Measurements from ENCODE around the gene GFOD2. TPM values are rescaled to one million over a fixed set of nuclear protein-coding genes. Genes with fewer than 3 reads are reported as not detected.
A peak's percentile ranks its signal among the peaks of the same experiment; 100 is the strongest.

Gene GFOD2
- polyA plus RNA-seq, 3 donors: 3.7 to 9.4 (median 3.8) TPM

DNA sequence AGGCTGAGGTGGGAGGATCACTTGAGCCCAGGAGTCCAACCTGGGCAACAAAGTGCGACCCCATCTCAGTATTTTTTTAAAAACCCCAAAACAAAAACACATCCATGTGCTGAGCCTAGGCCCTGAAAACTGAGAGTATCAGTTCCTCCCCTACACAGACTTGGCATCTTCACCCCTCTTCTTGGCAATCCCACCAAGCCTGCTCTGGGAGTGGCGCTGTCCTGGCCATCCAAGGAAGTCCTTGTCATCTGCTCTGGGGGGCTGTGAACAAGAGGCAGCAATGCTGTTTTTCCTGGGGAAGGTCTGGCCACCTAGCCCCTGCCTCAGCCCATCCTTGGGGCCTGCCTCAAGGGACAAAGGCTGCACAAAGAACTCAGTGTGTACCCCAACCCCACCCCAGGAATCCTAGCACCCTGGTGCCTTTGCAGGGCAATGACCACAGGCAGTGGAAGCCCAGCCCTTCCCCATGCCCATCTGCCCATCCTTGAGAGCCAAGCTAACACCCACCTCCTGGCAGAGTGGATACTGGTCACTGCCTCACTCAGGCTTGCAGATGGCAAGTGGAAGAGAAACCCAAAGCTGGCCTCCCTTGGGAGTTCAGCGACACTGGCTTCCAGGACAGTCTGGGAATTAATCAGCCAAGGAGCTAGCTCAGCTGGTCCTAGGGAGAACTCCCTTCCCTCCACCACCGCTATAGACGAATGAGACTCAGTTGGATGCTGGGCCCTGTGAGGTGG, 14.8 kb upstream of the GFOD2 start:
- Mint-ChIP-seq H3K36me3 (peaks cover 43 to 69% of the 10 kb centered on the region in 2 donors), H3K4me1 (no peaks in the 10 kb centered on the region), H3K4me3 (no peak overlapping the region), H3K27me3 (ENCODE audit: low read depth in 3 of 3) (peaks cover 0 to 1% (median 0%) of the 10 kb centered on the region in 3 donors), H3K9me3 (no peaks in the 10 kb centered on the region), H3K27ac (peak overlapping the region in 1 of 7 donors; percentile 36)
- intact Hi-C loops (cut with micrococcal nuclease): no loop called here
- no peaks in the 10 kb centered on the region for H3K27me3 ChIP-seq (ENCODE audit: control insufficient read depth in 2 of 2, insufficient read depth in 2 of 2, low read length in 2 of 2)
- 100% methylated on average over 3 of the region's 5 CpGs for WGBS (ENCODE audit: insufficient coverage)
- no peak overlapping the region for H3K4me2 ChIP-seq (replicated peaks; ENCODE audit: extremely low read depth, low read length, poor library complexity, severe bottlenecking)
- no peak overlapping the region for H3K27ac ChIP-seq (ENCODE audit: low read depth in 1 of 2, low read length in 2 of 2)
- no peaks in the 10 kb centered on the region for H3K79me2 ChIP-seq (ENCODE audit: insufficient read depth, low read length)
- TF ChIP-seq, protein P1, sequence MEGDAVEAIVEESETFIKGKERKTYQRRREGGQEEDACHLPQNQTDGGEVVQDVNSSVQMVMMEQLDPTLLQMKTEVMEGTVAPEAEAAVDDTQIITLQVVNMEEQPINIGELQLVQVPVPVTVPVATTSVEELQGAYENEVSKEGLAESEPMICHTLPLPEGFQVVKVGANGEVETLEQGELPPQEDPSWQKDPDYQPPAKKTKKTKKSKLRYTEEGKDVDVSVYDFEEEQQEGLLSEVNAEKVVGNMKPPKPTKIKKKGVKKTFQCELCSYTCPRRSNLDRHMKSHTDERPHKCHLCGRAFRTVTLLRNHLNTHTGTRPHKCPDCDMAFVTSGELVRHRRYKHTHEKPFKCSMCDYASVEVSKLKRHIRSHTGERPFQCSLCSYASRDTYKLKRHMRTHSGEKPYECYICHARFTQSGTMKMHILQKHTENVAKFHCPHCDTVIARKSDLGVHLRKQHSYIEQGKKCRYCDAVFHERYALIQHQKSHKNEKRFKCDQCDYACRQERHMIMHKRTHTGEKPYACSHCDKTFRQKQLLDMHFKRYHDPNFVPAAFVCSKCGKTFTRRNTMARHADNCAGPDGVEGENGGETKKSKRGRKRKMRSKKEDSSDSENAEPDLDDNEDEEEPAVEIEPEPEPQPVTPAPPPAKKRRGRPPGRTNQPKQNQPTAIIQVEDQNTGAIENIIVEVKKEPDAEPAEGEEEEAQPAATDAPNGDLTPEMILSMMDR (IDR thresholded peaks at IDR 0.05): no peak
- DNase-seq: no peak
- no peak overlapping the region for H2AFZ ChIP-seq (ENCODE audit: insufficient read depth, low read depth, low read length, poor library complexity, severe bottlenecking)
- no peaks in the 10 kb centered on the region for H3K9me3 ChIP-seq (replicated peaks in 1 of 2; ENCODE audit: control insufficient read depth in 1 of 2, insufficient read depth in 1 of 2, low read length in 2 of 2)
- H3K9ac ChIP-seq (ENCODE audit: insufficient read depth, low read length, poor library complexity, severe bottlenecking): no peak overlapping the region
- peaks cover 50 to 72% of the 10 kb centered on the region in 2 donors for H3K36me3 ChIP-seq (replicated peaks in 1 of 2; ENCODE audit: control insufficient read depth in 1 of 2, insufficient read depth in 2 of 2, low read length in 2 of 2)
- H4K20me1 ChIP-seq (ENCODE audit: insufficient read depth, low read length): no peaks in the 10 kb centered on the region
- no peaks in the 10 kb centered on the region for H3K4me1 ChIP-seq (ENCODE audit: control insufficient read depth in 1 of 2, insufficient read depth in 2 of 2, low read length in 2 of 2)
- no peak overlapping the region for H3K4me3 ChIP-seq (replicated peaks in 1 of 3; ENCODE audit: low read depth in 2 of 3, low read length in 3 of 3)

DNA sequence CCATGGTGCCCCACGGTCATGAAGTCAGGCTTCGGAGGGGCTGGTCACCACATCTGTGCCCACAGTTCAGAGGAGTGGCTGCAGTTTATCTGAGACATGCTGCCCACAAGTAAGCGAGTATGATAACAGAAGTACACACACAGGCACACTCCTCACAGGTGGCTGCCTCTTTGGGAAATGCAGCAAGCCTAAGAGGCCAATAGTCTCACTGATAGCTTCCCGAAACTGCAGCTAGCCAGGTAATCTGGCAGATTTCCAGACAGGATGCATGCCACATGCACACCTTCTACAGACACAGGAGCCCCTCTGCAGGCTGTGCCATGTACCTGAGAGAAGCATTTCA, 12.6 kb upstream of the GFOD2 start:
- Histone ChIP-seq H2AFZ (ENCODE audit: insufficient read depth, low read depth, low read length, poor library complexity, severe bottlenecking) (no peak overlapping the region), H3K36me3 (replicated peaks in 1 of 2; ENCODE audit: control insufficient read depth in 1 of 2, insufficient read depth in 2 of 2, low read length in 2 of 2) (peaks cover 69 to 80% of the 10 kb centered on the region in 2 donors), H3K4me3 (replicated peaks in 1 of 3; ENCODE audit: low read depth in 2 of 3, low read length in 3 of 3) (no peak overlapping the region), H3K9me3 (replicated peaks in 1 of 2; ENCODE audit: control insufficient read depth in 1 of 2, insufficient read depth in 1 of 2, low read length in 2 of 2) (no peaks in the 10 kb centered on the region), H3K79me2 (ENCODE audit: insufficient read depth, low read length) (no peaks in the 10 kb centered on the region), H4K20me1 (ENCODE audit: insufficient read depth, low read length) (no peaks in the 10 kb centered on the region), H3K27me3 (ENCODE audit: control insufficient read depth in 2 of 2, insufficient read depth in 2 of 2, low read length in 2 of 2) (no peaks in the 10 kb centered on the region), H3K4me1 (ENCODE audit: control insufficient read depth in 1 of 2, insufficient read depth in 2 of 2, low read length in 2 of 2) (no peaks in the 10 kb centered on the region), H3K9ac (ENCODE audit: insufficient read depth, low read length, poor library complexity, severe bottlenecking) (no peak overlapping the region), H3K4me2 (replicated peaks; ENCODE audit: extremely low read depth, low read length, poor library complexity, severe bottlenecking) (no peak overlapping the region), H3K27ac (ENCODE audit: low read depth in 1 of 2, low read length in 2 of 2) (no peak overlapping the region)
- DNase-seq: no peak
- Mint-ChIP-seq H3K4me1 (no peaks in the 10 kb centered on the region), H3K4me3 (no peak overlapping the region), H3K27me3 (ENCODE audit: low read depth in 3 of 3) (peaks cover 0 to 1% (median 0%) of the 10 kb centered on the region in 3 donors), H3K36me3 (peaks cover 57 to 76% of the 10 kb centered on the region in 2 donors), H3K9me3 (no peaks in the 10 kb centered on the region), H3K27ac (no peak overlapping the region)
- intact Hi-C loops (cut with micrococcal nuclease): no loop called here
- TF ChIP-seq, protein P1 (IDR thresholded peaks at IDR 0.05): no peak
- WGBS (ENCODE audit: insufficient coverage): 94% methylated on average over 4 of the region's 4 CpGs
